Tongue (tissue), 2 donors: ENCODE results near the gene STAT3. TPM values are rescaled to one million over a fixed set of nuclear protein-coding genes. Genes with fewer than 3 reads are reported as not detected.
"Not testable (repeated sequence)": the region's sequence is repeated elsewhere in the genome, so short reads cannot be mapped to it uniquely, and the experiment has no call there.

Experiments
- DNase-seq: peaks from one replicate; pipeline ENCODE4 v3.0.0-alpha.2; 2015
- total RNA-seq: library from RNA; depleted of rRNA; stranded (reverse); fragments of >200 nt; gene quantifications from one replicate; pipeline ENCODE4 v1.2.3, GENCODE V29; 2014

The STAT3 gene
- total RNA-seq, 1 donor from 2014 or later: 158 TPM

DNA sequence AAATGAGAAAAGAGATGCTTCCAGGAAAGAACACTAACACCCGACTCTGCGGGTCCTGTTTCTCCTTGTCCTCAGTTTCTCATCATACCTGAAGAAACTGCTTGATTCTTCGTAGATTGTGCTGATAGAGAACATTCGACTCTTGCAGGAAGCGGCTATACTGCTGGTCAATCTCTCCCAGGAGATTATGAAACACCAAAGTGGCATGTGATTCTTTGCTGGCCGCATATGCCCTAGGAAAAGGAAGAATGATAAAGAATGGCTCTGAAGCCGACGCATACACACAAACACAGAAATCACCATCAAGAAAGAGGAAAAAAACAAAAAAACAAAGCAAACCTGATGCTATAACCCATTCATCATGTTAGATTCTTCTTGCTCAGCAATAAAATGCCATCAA is 41.8 kb downstream of the STAT3 start:
- DNase-seq: no peak

DNA sequence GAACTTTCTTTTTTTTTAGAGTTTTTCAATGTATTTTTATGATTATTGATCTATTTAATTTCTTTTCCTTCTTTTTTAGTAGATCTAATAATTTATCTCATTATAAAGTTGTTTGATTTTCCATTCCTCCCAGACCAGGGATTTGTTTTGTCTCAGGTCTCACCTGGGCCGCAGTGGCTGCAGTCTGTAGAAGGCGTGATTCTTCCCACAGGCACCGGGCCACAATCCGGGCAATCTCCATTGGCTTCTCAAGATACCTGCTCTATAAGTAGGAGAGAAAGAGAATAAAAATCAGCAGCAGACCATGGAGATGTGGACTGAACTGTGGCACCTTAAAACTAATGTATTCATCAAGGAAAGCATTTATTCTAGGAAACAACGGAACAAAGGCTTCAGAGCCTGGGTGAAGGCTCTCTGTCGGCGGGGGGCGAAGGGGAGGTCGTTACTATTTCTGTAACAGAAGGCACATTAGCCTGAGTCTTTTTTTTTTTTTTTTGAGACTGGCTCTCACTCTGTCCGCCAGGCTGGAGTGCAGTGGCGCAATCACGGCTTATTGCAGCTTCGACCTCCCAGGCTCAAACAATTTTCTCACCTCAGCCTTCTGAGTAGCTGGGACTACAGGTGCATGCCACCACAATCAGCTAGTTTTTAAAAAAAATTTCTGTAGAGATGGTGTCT is 42.7 kb downstream of the STAT3 start:
- no peak for DNase-seq

DNA sequence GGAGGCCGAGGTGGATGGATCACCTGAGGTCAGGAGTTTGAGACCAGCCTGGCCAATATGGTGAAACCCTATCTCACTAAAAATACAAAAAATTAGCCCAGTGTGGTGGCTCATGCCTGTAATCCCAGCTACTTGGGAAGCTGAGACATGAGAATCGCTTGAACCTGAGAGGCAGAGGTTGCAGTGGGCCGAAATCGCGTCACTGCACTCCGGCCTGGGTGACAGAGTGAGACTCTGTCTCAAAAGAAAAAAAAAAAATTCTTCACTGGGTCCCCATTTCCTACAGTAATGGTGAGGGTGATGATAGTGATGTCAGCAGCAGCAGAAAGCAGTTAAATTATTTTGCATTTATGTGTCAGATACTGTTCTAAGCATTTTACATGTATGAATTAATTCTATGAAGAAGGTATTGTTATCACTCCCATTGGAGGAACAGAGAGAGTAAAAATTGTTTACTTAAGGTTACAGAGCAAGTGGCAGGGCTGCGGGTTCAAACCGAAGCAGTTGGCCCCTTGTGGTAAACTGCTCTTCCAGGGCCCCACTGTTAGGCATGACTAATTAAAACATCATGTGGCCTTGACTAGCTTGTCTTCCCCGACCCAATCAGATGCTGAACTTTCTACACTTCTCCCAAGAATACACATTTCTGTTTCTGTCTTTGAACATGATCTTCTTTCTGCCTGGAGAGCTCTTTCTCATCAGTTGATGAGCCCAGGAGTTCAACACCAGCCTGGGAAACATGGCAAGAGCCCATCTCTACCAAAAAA is 45.8 kb downstream of the STAT3 start:
- no peak for DNase-seq

DNA sequence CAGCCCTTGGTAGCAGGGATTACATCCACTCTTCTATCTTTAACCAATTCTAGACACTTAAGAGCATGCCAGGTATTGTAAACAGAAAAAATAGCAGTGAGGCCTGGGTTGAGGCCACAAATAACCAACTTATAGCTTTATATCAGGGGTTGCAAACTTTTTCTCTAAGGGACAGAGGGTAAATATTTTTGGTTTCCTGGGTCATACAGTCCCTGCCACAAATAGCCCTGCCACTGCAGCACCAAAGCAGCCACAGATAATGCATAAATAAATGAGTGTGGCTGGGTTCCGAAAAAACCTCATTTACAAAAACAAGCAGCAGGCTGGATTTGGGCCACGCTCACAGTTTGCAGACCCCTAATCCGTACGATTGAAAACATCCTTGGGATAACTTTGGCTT is 46.7 kb downstream of the STAT3 start:
- no peak for DNase-seq

DNA sequence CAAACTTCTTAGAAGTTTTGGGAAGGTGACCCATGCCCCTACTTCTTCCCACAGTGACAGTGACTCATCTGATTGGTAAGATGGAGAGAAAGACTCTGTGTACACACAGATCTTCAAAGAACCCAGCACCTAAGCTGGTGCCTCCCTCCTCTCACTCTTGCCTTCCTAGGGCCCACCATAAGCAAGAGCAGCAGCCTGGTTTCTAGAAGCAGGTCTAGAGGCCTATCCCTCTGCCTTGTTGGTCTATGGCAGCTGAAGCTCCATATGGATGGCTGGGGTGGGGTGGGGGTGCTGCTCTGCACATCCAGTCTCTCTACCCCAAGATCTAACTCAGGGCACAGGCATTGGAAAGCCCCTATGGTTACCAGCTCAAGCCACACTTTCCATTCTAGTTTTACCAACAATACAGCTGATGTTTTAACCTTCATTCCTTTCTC is 47.5 kb downstream of the STAT3 start:
- DNase-seq: no peak

DNA sequence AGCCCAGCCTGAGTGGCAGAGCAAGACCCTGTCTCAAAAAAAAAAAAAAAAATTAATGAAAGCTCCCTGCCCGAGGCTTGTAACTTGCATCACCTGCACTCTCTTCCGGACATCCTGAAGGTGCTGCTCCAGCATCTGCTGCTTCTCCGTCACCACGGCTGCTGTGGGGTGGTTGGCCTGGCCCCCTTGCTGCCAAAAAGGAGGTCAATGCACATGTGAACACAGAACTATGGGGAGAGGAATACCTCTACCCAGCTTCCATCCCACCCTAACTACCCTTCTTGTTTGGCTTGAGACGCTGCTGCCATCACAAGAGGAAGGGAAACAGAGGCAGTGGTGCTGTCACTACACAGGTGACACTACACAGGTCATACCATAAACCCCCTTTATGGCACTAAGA is 49.0 kb downstream of the STAT3 start:
- DNase-seq: no peak

DNA sequence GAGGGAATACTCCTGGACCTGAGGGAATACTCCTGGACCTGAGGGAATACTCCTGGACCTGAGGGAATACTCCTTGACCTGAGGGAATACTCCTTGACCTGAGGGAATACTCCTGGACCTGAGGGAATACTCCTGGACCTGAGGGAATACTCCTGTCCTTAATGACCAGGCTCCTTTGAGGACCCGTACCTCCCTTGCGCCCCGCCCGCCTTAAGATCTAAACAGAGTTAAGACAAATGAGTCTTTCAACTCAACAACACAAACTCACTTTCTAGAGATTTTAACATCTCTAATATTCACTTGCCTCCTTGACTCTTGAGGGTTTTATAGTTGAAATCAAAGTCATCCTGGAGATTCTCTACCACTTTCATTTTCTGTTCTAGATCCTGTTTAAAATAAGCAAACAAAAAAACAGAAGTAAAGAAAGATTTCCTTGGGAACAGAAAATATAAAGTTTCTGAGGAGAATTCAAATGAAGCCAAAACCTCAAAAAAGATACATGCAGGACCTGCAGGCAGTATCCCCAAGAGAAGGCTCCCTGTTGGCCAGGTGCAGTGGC is 49.7 kb downstream of the STAT3 start:
- no peak for DNase-seq

DNA sequence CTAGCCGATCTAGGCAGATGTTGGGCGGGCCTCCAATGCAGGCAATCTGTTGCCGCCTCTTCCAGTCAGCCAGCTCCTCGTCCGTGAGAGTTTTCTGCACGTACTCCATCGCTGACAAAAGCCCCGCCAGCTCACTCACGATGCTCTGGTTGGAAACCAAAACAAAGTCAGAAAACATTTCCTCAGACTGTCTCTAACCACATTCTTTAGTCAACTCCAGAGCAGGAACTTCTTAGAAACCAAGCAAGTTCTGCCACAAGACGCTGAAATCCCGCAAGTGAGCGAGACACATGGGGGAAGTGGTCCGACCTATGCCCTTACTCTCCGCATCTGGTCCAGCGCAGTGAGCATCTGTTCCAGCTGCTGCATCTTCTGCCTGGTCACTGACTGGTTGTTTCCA is 50.8 kb downstream of the STAT3 start:
- DNase-seq: no peak

DNA sequence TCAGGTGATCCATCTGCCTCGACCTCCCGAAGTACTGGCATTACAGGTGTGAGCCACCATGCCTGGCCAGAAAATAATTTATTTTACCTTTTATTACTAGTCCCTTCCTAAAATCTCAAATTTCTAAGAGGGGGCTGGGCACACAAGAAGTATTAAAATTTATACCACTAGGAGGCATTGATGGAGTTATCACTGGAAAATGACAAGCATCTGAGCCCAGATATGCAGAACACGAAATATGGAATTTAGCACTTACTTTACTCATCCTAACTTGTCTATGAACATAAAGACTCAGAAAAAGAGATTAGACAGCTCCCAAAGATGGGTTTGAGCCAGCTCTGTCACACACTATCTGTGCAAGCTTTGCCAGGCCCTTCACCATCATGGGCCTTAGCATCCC is 53.6 kb downstream of the STAT3 start:
- DNase-seq: no peak

DNA sequence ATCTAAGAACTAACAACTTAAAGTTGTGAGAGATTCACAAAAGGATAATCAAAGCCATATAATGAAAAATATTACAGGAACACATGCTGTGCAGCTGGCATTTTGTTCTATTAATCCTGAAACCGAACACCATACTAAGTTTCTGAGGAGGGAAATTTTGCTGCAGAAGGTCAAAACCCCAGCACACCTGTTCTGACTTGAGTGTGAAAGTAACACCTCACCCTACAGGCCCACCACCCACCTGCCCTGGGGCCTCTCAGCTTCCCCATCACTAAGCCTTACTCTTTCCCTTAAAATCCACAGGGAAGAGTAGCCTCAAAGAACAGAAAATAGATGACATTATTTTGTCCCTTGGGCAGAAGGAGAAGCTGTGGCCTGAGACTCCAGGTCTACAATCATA is 55.2 kb downstream of the STAT3 start:
- DNase-seq: no peak

DNA sequence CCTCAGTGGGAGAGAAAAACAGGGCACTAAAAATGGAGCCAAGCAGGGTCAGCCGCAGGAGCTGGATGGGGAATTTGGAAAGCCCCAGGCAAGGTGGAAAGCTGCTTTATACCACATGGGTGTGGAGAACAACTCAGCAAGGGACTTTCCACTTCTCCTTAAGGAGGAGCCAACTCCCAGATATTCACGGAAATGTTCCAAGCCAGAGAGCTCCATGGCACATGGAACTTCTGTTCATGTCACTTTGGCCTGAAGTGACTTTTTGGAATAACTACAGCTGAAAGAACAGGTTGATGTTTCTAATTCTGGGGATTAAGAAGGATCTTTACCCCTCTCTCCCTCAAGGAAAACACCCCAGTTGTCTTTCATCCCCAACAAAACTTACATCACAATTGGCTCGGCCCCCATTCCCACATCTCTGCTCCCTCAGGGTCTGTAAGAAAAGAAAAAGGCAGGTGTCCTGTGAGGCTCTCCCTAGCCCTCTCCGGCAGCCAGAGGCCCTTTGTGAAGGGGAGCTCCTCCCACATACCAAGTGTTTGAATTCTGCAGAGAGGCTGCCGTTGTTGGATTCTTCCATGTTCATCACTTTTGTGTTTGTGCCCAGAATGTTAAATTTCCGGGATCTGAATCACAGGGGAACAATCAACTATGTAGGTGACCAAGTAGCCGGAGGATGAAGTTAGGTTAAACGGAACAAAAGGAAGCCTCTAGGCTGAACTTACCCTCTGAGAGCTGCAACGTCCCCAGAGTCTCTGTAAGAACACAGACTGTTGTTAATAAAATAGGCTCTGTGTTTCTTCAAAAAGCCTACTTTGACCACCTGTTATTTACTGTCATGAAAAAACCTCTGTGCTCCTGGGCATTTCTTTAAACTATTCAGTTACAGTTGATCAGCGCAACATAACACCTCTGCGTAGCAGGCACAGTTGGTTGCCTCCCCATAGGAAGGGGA is 58.9 kb downstream of the STAT3 start:
- peak; percentile 71 for DNase-seq

DNA sequence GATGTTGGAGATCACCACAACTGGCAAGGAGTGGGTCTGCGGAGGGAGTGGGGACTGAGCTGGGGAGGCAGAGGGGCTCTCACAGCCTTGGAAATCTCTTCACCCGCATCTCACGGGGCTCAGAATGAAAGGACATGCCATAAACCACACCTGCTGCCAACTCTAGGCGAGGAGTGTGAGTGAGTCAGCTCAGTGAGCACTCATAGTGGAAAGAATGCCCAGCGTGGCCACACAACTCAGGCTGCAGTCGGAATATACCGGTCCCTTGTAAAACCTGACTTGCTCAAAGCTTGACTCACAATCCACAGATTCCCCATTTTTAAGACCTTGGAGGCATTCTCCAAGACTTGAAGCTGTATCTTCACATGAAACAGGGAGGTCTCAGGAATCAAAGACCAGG is 63.2 kb downstream of the STAT3 start:
- DNase-seq: no peak

DNA sequence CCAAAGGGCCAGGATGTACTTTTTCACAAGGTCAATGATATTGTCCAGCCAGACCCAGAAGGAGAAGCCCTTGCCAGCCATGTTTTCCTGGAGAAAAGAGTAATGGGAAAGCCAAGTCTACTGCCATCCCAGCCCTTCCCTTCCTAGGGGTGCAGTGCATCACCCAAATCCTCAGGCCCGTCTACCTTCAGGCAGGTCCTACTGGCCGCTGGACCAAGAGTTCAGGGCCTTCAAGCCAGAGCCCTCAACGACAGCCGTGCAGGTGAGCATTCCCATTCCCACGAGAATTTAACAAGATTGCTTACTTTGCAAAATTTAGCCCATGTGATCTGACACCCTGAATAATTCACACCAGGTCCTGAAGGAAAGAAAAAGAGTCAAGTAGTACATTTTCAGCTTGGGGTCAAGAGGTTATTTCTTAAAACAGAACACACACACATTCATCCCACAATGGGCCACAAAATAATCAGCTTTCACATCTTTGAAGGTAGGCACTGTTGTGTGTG is 64.9 kb downstream of the STAT3 start:
- no peak for DNase-seq

DNA sequence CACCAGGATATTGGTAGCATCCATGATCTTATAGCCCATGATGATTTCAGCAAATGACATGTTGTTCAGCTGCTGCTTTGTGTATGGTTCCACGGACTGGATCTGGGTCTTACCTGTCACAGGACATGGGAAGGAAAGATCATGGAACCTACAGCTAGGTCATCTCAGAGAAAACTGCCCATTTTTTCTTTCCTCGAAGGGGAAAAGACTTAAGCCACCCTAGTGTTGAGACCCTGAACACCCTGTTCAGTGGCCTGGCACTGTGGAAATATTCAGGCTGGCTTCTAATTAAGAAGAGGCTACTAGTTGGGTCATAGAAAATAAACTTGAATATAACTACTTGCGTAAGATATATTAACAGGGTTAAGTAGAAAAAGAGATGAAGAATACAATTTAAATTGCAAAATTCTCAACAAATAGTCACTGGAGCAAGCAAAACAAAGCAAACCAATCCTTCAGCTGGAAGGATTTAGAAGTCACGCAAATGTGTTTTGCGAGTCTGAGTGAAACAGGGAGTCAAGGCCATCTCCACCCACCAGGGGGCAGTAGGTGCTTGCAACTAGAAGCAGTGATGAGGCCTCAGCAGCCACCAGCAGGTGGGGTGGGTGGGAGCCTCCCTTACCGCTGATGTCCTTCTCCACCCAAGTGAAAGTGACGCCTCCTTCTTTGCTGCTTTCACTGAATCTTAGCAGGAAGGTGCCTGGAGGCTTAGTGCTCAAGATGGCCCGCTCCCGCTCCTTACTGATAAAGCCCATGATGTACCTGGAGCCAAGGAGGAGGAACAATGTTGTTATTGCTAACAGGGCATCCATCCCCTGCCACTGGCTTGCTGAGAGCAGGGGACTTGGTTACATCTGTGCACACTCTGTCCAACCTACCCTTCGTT is 65.6 kb downstream of the STAT3 start:
- DNase-seq: peak; percentile 97

DNA sequence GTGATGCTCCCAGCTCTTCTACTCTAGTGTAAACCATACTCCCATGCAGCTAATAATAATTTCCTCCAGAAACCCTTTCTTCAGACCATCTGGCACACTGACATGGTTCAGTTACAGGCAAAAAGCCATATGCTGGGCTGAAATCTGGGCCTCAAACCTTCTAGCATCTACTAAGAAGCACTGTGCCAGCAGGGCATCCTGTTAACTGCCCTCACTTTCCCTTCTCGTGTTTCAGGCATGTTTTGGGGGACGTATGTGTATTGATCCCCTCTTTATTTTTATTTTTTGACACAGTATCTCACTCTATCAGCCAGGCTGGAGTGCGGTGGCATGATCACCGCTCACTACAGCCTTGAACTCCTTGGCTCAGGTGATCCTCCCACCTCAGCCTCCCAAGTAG is 66.7 kb downstream of the STAT3 start:
- no peak for DNase-seq

DNA sequence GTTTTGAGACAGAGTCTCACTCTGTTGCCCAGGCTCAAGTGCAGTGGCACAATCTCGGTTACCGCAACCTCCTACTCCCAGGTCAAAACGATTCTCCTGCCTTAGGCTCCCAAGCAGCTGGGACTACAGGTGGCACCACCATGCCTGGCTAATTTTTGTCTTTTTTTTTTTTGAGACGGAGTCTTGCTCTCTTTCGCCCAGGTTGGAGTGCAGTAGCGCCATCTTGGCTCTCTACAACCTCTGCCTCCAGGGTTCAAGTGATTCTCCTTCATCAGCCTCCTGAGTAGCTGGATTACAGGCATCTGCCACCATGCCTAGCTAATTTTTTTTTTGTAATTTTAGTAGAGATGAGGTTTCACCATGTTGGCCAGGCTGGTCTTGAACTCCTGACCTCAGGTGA is 70.3 kb downstream of the STAT3 start:
- not testable (repeated sequence) for DNase-seq

DNA sequence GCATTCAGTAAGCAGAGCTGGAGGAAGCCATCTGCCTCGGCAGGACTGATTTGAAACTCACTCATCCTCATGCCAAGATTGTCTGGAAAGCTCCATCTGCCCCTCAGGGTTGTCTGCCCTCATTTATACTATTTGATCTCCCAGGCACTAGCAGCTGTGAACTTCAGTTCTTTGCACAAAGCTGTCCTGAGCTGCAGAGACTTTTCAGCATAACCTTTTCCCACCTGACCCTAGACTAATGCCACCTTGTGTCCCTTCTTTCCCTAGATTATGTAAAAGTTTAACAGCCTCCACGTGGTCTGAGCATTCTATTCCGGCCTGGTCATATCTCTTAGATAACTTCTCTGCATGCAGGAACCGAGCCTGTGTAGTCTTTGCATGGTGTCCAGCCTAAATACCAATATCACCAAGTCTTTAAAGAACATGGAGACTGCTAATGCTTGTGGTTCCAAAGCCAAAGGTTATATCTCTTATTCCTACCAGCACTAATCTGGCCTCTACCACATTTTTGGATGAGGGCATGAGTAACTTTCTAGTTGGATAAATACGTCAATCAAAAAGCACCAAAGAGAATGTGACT is 70.9 kb downstream of the STAT3 start:
- no peak for DNase-seq

DNA sequence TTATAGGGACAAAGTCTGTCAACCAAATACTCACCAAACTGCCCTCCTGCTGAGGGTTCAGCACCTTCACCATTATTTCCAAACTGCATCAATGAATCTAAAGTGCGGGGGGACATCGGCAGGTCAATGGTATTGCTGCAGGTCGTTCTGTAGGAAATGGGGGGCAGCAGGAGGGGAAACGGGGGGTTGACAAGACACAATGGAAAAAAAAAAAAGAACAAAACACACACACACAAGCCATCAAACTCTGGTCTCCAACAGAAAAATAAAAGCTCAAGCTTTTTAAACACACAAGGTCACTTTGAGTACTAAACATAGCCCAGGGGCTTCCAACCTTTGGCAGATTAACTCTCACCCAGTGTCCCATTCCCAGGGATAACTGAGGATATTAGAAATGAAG is 71.5 kb downstream of the STAT3 start:
- DNase-seq: no peak

DNA sequence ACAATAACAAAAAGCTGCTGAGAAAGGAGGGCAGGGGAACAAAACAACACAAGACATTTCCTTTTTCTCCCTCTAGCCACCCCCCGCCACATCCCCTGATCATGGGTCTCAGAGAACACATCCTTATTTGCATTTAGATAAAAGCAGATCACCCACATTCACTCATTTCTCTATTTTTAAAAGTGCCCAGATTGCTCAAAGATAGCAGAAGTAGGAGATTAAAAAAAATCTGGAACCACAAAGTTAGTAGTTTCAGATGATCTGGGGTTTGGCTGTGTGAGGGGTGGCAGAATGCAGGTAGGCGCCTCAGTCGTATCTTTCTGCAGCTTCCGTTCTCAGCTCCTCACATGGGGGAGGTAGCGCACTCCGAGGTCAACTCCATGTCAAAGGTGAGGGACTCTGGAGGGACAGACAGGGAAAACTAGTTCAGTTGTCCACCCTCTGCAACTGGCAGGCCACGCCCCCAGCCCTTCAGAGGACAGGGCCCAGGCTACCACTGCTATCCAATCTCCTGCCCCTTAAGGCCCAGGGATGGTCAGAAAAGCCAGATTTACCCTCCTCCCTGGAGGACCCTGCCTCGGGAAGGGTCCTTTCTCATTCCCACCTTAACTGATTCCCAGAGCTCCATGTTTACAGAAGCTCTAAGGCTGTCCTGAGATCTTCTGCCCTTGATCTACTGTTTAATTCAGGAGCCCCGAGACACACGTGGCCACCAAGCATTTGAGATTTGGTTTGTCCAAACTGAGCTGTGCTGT is 72.7 kb downstream of the STAT3 start:
- no peak for DNase-seq
